GM15510 (cell line): ENCODE data around the gene NPAT.

Experiments
- POLR2A ChIP-seq: IDR thresholded peaks from 3 replicates; pipeline ENCODE4 v1.6.1; 2011; ENCODE audit warnings: borderline replicate concordance; ENCODE audit not compliant: insufficient read length; ENCODE audit errors: extremely low read depth

The NPAT gene

GRCh38 chr11:108204376-108204775 lies 18.1 kb downstream of the NPAT start:
- no peak for TF ChIP-seq POLR2A

- no peak for TF ChIP-seq POLR2A
Measured at GRCh38 chr11:108203075-108203474, 19.4 kb downstream of the NPAT start.

DNA sequence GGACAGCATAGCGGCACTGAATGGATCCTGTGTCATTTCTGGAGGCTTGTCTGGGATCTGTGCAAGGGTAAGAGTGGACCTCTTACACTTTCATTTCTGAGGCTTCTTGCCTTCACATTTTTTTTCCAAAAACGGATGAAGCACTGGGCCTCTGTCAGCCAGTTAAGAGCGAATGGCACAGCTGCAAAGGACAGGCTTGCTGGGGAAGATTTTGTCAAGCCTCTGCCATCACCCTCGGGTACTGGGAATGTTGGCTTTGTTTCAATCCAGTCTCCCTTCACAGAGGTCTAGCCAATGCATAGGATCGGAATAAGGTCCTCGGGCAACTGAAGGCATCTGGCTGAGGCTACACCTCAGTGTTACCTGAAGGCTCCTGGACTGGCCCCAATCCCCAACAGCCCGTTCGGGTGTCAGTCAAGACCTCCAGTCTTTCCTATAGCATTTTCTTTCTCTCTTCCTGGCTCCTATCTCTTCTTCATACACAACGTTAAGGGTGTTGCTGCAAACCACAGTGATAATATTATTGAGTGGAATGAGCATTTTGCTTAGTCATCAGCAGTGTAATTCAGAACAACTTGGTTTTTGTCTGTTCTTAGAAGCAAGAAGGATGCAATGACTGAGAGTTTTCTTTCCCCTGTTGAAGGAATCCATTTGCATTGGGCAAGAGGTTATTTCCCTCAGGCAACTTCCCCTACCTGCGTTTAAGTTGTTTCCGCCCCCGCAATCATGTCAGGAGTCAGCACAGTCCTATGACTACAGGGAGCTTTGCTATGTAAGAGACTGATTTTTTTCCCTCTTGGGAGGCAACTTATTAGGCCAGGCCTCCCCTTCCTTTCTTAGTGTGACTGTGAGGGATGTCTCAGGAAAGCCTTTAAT lies 22.8 kb downstream of the NPAT start:
- TF ChIP-seq POLR2A = no peak

- TF ChIP-seq POLR2A = no peak
Measured at GRCh38 chr11:108198833-108199232, 23.6 kb downstream of the NPAT start.

- TF ChIP-seq POLR2A = no peak
Measured at GRCh38 chr11:108197351-108197750, 25.1 kb downstream of the NPAT start.

GRCh38 chr11:108196901-108197300 lies 25.5 kb downstream of the NPAT start:
- TF ChIP-seq POLR2A = no peak

GRCh38 chr11:108193725-108194124 lies 28.7 kb downstream of the NPAT start:
- TF ChIP-seq POLR2A = no peak

GRCh38 chr11:108177570-108177969 lies 44.9 kb downstream of the NPAT start:
- TF ChIP-seq POLR2A = no peak

DNA sequence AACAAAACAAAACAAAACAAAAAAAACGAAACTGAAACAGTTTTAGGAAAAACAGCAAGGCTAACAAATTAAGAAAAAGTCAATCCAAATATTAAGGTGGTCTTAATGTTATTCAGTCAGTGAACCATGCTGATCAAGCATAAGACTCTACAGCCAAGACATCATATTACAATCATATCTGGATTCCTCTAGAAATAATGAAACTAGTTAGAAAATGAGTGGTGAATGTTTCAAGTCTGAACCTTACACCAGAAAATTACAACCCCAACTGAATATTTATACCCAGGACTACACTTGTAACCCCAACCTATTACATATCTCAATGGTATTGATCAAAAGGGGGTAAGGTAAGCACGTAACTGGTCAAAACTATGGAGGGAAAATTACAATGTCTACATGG lies 52.3 kb downstream of the NPAT start:
- TF ChIP-seq POLR2A = no peak

GRCh38 chr11:108167624-108168023 lies 54.8 kb downstream of the NPAT start:
- TF ChIP-seq POLR2A = no peak

DNA sequence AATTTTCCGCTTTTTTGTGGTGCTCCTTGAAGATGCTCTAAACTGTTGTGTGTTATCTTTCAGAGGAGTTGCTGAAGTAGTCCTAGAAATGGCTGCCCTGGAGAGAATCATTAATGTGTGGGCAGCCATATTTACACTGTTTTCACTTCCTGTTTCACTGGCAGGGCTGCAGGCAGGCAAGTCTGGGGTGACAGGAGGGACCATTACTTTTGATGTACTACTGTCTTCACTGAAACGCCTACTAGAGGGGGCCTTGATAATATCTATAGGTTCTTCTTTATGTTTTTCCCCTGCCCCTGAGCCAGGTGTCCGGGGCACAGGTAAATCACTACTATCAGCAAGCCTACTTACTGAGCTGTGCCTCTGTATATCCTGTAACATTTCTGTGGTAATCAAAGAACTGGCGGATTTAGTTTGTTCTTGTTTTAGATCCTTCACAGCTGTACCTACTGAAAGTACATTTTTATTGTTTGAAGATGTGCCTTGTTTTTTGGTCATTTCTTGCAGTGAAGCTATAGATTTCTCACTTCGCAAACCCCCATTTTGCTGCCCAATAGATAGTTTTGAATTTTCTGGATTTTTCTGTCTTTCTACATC lies 61.4 kb downstream of the NPAT start:
- no peak for TF ChIP-seq POLR2A

DNA sequence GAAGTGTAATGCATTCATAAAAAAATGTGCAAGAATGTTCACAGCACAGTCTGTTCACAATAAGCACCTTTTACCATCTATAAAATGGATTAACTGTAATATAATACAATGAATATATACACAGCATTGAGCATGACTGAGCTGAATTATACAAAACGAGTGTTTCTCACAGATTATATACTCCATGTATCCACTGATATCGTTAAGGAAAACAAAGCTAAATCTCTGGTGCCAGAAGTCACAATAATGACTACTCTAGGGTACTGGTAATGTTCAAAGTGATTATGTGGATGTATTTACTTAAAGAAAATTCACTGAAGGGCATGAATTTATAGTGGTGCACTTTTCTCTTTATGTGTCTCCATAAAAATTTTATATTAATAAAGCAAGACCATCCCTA lies 67.8 kb downstream of the NPAT start:
- TF ChIP-seq POLR2A = no peak

- TF ChIP-seq POLR2A = no peak
Measured at GRCh38 chr11:108148556-108148955, 73.9 kb downstream of the NPAT start.

GRCh38 chr11:108147150-108147549 lies 75.3 kb downstream of the NPAT start:
- no peak for TF ChIP-seq POLR2A

GRCh38 chr11:108144615-108145014 lies 77.8 kb downstream of the NPAT start:
- TF ChIP-seq POLR2A = no peak

GRCh38 chr11:108142304-108142703 lies 80.1 kb downstream of the NPAT start:
- TF ChIP-seq POLR2A = no peak

GRCh38 chr11:108137212-108137611 lies 85.2 kb downstream of the NPAT start:
- no peak for TF ChIP-seq POLR2A

DNA sequence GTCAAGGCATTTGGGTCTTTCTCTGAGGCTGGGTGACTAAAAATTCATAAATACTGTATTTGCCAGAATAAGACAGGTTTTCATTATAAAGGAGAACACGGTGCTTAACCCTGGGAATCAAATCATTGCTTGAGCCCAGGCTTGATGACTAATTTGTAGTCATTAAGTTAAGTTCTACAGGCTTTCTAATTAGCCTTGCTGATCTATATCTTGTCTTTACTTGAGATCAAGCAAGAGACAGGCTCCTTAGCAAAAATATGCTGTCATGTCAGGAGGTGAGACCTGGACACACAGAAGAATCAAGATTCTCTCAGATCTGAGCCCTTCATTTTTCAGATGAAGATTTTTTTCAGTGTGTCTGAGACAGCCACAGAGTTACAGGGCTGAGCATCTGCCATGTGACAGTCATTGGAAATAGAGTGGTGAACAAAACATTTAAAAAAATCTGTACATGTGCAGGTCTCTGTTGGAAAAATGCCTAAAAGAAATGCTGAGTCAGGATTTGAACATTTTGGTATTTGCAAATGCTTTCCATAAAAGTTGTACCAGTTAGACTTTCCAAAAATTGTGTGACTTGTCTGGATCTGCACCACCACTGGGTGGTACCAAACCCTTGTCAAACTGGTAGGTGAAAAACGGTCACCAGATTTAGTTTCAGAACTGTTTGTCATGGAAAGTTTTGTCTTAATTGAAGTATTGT lies 86.4 kb downstream of the NPAT start:
- TF ChIP-seq POLR2A = no peak
